IMR-90 (cell line): ENCODE results near the gene PEAK3. TPM values are rescaled to one million over a fixed set of nuclear protein-coding genes. Genes with fewer than 3 reads are reported as not detected.

Source experiments
- ATAC-seq: fragments of 200-7000 bp; cut with Tn5 transposase; 2 replicates; pipeline ENCODE4 v1.9.1; 2020; ENCODE audit warnings: low read depth, mild to moderate bottlenecking, moderate library complexity
- BruUV-seq: library from RNA; stranded (reverse); fragments of 400-500 nt; replicated peaks from 2 replicates; lab custom pipeline; 2021; lab: Mats Ljungman, UMichigan
- CTCF ChIA-PET: fragments of 300-600 bp; formaldehyde crosslinking; extraction: SDS; loops from one replicate; lab custom pipeline; 2021; ENCODE audit warnings: antibody characterized with exemption; lab: Yijun Ruan, JAX
- POLR2A ChIA-PET: fragments of 300-600 bp; sonication (Branson Sonifier 250); formaldehyde crosslinking; loops from one replicate; lab custom pipeline; 2022; ENCODE audit warnings: antibody characterized with exemption; ENCODE audit not compliant: unreplicated experiment; lab: Charles Lee
- DNase-seq: peaks from one replicate; pipeline ENCODE4 v3.0.0; 2013
- H2AFZ ChIP-seq: replicated peaks from 2 replicates; pipeline ENCODE3; 2013; ENCODE audit warnings: low read length, mild to moderate bottlenecking; ENCODE audit not compliant: poor library complexity
- H2AK5ac ChIP-seq: 2 replicates; pipeline ENCODE4 v1.6.1; 2013; ENCODE audit warnings: low read depth, low read length, inconsistent platforms
- H2AK9ac ChIP-seq: replicated peaks from 2 replicates; pipeline ENCODE3; 2013; ENCODE audit warnings: mild to moderate bottlenecking, low read depth, low read length, moderate library complexity; ENCODE audit not compliant: poor library complexity
- H2BK120ac ChIP-seq: 2 replicates; pipeline ENCODE4 v1.6.1; 2013; ENCODE audit warnings: low read depth, low read length, inconsistent platforms
- H2BK15ac ChIP-seq: 3 replicates; pipeline ENCODE4 v1.6.1; 2013; ENCODE audit warnings: low read depth, low read length, inconsistent platforms
- H2BK20ac ChIP-seq: 2 replicates; pipeline ENCODE4 v1.6.1; 2013; ENCODE audit warnings: low read depth, mild to moderate bottlenecking, inconsistent platforms, low read length, moderate library complexity
- H2BK5ac ChIP-seq: 2 replicates; pipeline ENCODE4 v1.6.1; 2013; ENCODE audit warnings: mild to moderate bottlenecking, low read depth, low read length, inconsistent platforms; ENCODE audit not compliant: poor library complexity, severe bottlenecking
- H3K14ac ChIP-seq: replicated peaks from 2 replicates; pipeline ENCODE4 v1.6.1; 2013; ENCODE audit warnings: low read depth, low read length, inconsistent platforms
- H3K18ac ChIP-seq: 2 replicates; pipeline ENCODE4 v1.6.1; 2013; ENCODE audit warnings: low read depth, low read length, control low read depth
- H3K23ac ChIP-seq: 2 replicates; pipeline ENCODE4 v1.6.1; 2013; ENCODE audit warnings: low read depth, low read length, inconsistent platforms
- H3K27ac ChIP-seq: 2 replicates; pipeline ENCODE4 v1.5.1; 2013; ENCODE audit warnings: mild to moderate bottlenecking, control low read depth, low read length; ENCODE audit not compliant: insufficient read depth
- H3K27me3 ChIP-seq: 2 replicates; pipeline ENCODE4 v1.6.1; 2013; ENCODE audit warnings: low read length; ENCODE audit not compliant: control insufficient read depth, insufficient read depth
- H3K36me3 ChIP-seq: 2 replicates; pipeline ENCODE4 v1.6.1; 2013; ENCODE audit warnings: low read length, mixed read lengths; ENCODE audit not compliant: control insufficient read depth, insufficient read depth
- H3K4ac ChIP-seq: 2 replicates; pipeline ENCODE4 v1.6.1; 2013; ENCODE audit warnings: low read depth, low read length, inconsistent platforms
- H3K4me1 ChIP-seq: 2 replicates; pipeline ENCODE4 v1.6.1; 2013; ENCODE audit warnings: low read length, mixed read lengths; ENCODE audit not compliant: control insufficient read depth, insufficient read depth
- H3K4me2 ChIP-seq: 2 replicates; pipeline ENCODE4 v1.6.1; 2013; ENCODE audit warnings: low read depth, mild to moderate bottlenecking, control low read depth, low read length, moderate library complexity
- H3K4me3 ChIP-seq: 2 replicates; pipeline ENCODE4 v1.5.1; 2013; ENCODE audit warnings: low read depth, mild to moderate bottlenecking, control low read depth, low read length, moderate library complexity; ENCODE audit not compliant: insufficient read depth
- H3K56ac ChIP-seq: 2 replicates; pipeline ENCODE4 v1.6.1; 2013; ENCODE audit warnings: low read length, inconsistent platforms; ENCODE audit not compliant: insufficient read depth; ENCODE audit errors: extremely low read depth
- H3K79me1 ChIP-seq, 2 experiments: 2 replicates each; pipeline ENCODE4 v1.6.1; 2013; ENCODE audit warnings: low read length in 2 of 2, inconsistent platforms in 1 of 2, low read depth in 1 of 2
- H3K9ac ChIP-seq: 2 replicates; pipeline ENCODE4 v1.6.1; 2013; ENCODE audit warnings: low read depth, low read length, control low read depth
- H3K9me1 ChIP-seq: 2 replicates; pipeline ENCODE4 v1.6.1; 2013; ENCODE audit warnings: low read length, inconsistent platforms; ENCODE audit not compliant: insufficient read depth
- H3K9me3 ChIP-seq: 2 replicates; pipeline ENCODE4 v1.6.1; 2013; ENCODE audit warnings: low read length; ENCODE audit not compliant: control insufficient read depth, insufficient read depth
- H4K20me1 ChIP-seq: 2 replicates; pipeline ENCODE4 v1.6.1; 2013; ENCODE audit warnings: low read length, inconsistent platforms; ENCODE audit not compliant: insufficient read depth
- H4K5ac ChIP-seq: 2 replicates; pipeline ENCODE4 v1.6.1; 2013; ENCODE audit warnings: mild to moderate bottlenecking, low read depth, low read length, control low read depth
- H4K8ac ChIP-seq, 2 experiments: 2 replicates each; pipeline ENCODE4 v1.6.1; 2013; ENCODE audit warnings: low read depth in 2 of 2, low read length in 2 of 2, control low read depth in 1 of 2, inconsistent platforms in 1 of 2
- H4K91ac ChIP-seq: 2 replicates; pipeline ENCODE4 v1.6.1; 2013; ENCODE audit warnings: low read depth, low read length, inconsistent platforms; ENCODE audit not compliant: insufficient read depth
- CHD1 ChIP-seq: IDR thresholded peaks from 2 replicates; pipeline ENCODE4 v1.6.1; 2012; ENCODE audit warnings: low read depth, low read length, improper control_type of control experiment
- FOS ChIP-seq: fragments of 150-350 bp; IDR thresholded peaks from 2 replicates; pipeline ENCODE4 v1.6.1; 2016; ENCODE audit warnings: low read depth, low read length
- MAFK ChIP-seq: IDR thresholded peaks from 2 replicates; pipeline ENCODE4 v1.6.1; 2012; ENCODE audit warnings: low read depth, low read length, improper control_type of control experiment
- MAZ ChIP-seq: IDR thresholded peaks from 2 replicates; pipeline ENCODE4 v1.6.1; 2012; ENCODE audit warnings: low read depth, mild to moderate bottlenecking, low read length, improper control_type of control experiment, moderate library complexity, borderline replicate concordance
- NFE2L2 ChIP-seq: fragments of 150-350 bp; IDR thresholded peaks from 2 replicates; pipeline ENCODE4 v1.6.1; 2016; ENCODE audit warnings: low read depth, mild to moderate bottlenecking, low read length
- RCOR1 ChIP-seq: IDR thresholded peaks from 2 replicates; pipeline ENCODE4 v1.6.1; 2012; ENCODE audit warnings: mild to moderate bottlenecking, low read length, improper control_type of control experiment; ENCODE audit not compliant: insufficient replicate concordance
- SMC3 ChIP-seq: fragments of 150-350 bp; IDR thresholded peaks from 2 replicates; pipeline ENCODE4 v1.6.1; 2016; ENCODE audit warnings: low read depth, mild to moderate bottlenecking, antibody characterized with exemption, low read length, moderate library complexity
- WGBS, 2 experiments: methylation state at CpG; one replicate each; pipeline versions ENCODE4 v1.1.5 to v1.1.7; 2013; ENCODE audit warnings: missing lambda C conversion rate in 2 of 2; ENCODE audit not compliant: insufficient read length in 1 of 2; ENCODE audit errors: extremely low coverage in 2 of 2; 5-methylcytosine and 5-hydroxymethylcytosine counted together
- dilution Hi-C: fragments of 300-500 bp; cut with HindIII; formaldehyde crosslinking; loops from one replicate; pipeline ENCODE4 v1.14.3; 2018; ENCODE audit warnings: low sequenced_read_pairs; ENCODE audit not compliant: unreplicated experiment
- in situ Hi-C: fragments of 300-500 bp; cut with MboI; formaldehyde crosslinking; loops from 3 replicates; pipeline ENCODE4 v1.14.3; 2019; ENCODE audit warnings: low sequenced_read_pairs, inconsistent platforms, mixed read lengths
- intact Hi-C: fragments of 100-400 bp; cut with micrococcal nuclease; formaldehyde crosslinking; loops from 2 replicates; pipeline ENCODE4 v1.10.0; 2022
- polyA plus RNA-seq, 3 experiments: library from polyadenylated mRNA; depleted of rRNA; stranded (reverse); fragments of >200 nt; gene quantifications; 2 replicates each; pipeline ENCODE4 v1.2.3, GENCODE V29; 2012; ENCODE audit warnings: low replicate concordance in 1 of 3
- total RNA-seq: library from RNA; depleted of rRNA; stranded (reverse); fragments of >200 nt; gene quantifications from 2 replicates; pipeline ENCODE4 v1.2.3, GENCODE V29; 2012

PEAK3 gene
- total and polyA plus RNA-seq, 2 of the 4 experiments (the other 2 are of a cell fraction) = under 0.01 to 0.09 TPM

DNA sequence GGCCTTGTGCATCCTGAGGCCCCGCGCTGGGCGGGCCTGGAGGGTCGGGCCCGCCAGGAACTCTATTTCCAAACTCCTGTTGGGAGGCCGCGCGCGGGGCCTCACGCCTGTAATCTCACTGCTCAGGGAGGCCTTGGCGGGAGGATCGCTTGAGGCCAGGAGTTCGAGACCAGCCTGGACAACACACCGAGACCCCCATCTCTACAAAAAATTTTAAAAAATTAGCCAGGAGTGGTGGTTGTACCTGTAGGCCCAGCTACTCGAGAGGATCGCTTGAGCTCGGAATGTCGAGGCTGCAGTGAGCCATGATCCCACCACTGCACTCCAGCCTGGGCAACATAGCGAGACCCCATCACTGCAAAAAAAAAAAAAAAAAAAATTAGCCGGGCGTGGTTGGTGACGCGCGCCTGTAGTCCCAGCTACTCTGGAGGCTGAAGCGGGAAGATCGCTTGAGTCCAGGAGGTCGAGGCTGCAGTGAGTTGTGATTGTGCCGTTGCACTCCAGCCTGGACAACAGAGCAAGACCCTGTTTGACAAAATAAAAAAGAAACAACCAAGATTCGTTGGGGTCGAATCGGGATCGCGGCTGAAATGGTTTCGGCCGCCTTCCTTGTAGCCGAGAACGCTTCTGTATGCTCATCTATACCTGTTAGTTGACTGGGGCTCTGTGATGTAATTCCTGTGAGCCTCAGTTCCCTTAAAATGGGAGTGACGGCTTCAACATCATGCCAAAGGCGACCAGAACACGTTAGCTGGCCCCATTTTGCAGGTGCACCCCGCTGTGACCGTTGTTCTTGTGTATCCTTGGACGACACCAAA lies 44.7 kb downstream of the PEAK3 start:
- peak overlapping the region; percentile 71 for H3K14ac ChIP-seq
- no peak overlapping the region; the same call in 1 of the 2 replicates for H3K18ac ChIP-seq
- H2AK5ac ChIP-seq = peak overlapping the region; percentile 97
- H3K4me2 ChIP-seq = peak overlapping the region; percentile 94
- H2BK20ac ChIP-seq = no peak overlapping the region
- H2BK5ac ChIP-seq = peak overlapping the region; percentile 86
- H2BK15ac ChIP-seq = no peak overlapping the region
- in situ Hi-C loops = no loop called here
- DNase-seq (no peak), ATAC-seq (peak; percentile 25)
- peak overlapping the region; percentile 48; the same call in 1 of the 2 replicates for H3K56ac ChIP-seq
- WGBS, 2 experiments = 97% methylated on average over 10 of the region's 43 CpGs; no CpG with 5 or more reads in 1 of the 2 experiments
- peaks cover 17% of the 10 kb centered on the region for H3K36me3 ChIP-seq
- ChIA-PET CTCF (interaction anchor here (1.6 kb wide), 1 partner anchor 25 kb away, joined by 6 read pairs; no protein-coding TSS in a partner anchor), POLR2A (no interaction called here)
- intact Hi-C loops = loop anchor here (2.0 to 5.0 kb wide), 2 partner anchors 80 to 375 kb away; no protein-coding TSS in a partner anchor
- H4K91ac ChIP-seq = peak overlapping the region; percentile 58; the same call in 1 of the 2 replicates
- TF ChIP-seq CHD1 (no peak), MAFK (no peak), FOS (no peak), NFE2L2 (no peak), SMC3 (no peak), RCOR1 (no peak), MAZ (no peak)
- peak overlapping the region; percentile 39; the same call in 1 of the 2 replicates for H3K23ac ChIP-seq
- dilution Hi-C loops = no loop called here
- H2BK120ac ChIP-seq = no peak overlapping the region; the same call in 1 of the 2 replicates
- H4K8ac ChIP-seq = peak overlapping the region; percentile 78 to 92
- peak overlapping the region; percentile 99 for H2AFZ ChIP-seq
- peaks cover 0 to 65% of the 10 kb centered on the region in 2 experiments; a peak in 3 of 4 replicates for H3K79me1 ChIP-seq
- H3K9me1 ChIP-seq = peaks cover 13% of the 10 kb centered on the region
- no peaks in the 10 kb centered on the region for H3K9me3 ChIP-seq
- peaks cover 22% of the 10 kb centered on the region for H3K4me1 ChIP-seq
- H2AK9ac ChIP-seq = peak overlapping the region; percentile 82
- H3K4me3 ChIP-seq = peak overlapping the region; percentile 67
- H3K27me3 ChIP-seq = no peaks in the 10 kb centered on the region
- H4K20me1 ChIP-seq = peaks cover 50% of the 10 kb centered on the region
- peak overlapping the region; percentile 25 for H4K5ac ChIP-seq
- peak overlapping the region; percentile 93 for H3K27ac ChIP-seq
- H3K4ac ChIP-seq = peak overlapping the region; percentile 82
- BruUV-seq = no TSS peak
- peak overlapping the region; percentile 84 for H3K9ac ChIP-seq
